HepG2 (cell line): Measurements from ENCODE around the gene ZNF607. TPM values are rescaled to one million over a fixed set of nuclear protein-coding genes. Genes with fewer than 3 reads are reported as not detected.

Experiments
- ARID4A ChIP-seq: sonication (generic); formaldehyde crosslinking; IDR thresholded peaks from 2 replicates; pipeline ENCODE4 v1.5.0; 2020; ENCODE audit warnings: mild to moderate bottlenecking, missing genetic modification reagents, borderline replicate concordance
- ATAD3A ChIP-seq: sonication (generic); formaldehyde crosslinking; IDR thresholded peaks from 2 replicates; pipeline ENCODE4 v1.4.0; 2020; ENCODE audit warnings: missing genetic modification reagents
- IRF1 ChIP-seq: sonication (generic); formaldehyde crosslinking; IDR thresholded peaks from 2 replicates; pipeline ENCODE4 v1.4.0; 2020; ENCODE audit warnings: low read depth, mild to moderate bottlenecking, missing genetic modification reagents
- NFYC ChIP-seq: IDR thresholded peaks from 2 replicates; pipeline ENCODE4 v1.6.1; 2016; ENCODE audit warnings: missing genetic modification reagents, missing compliant biosample characterization
- PHB2 ChIP-seq: fragments of 450-650 bp; IDR thresholded peaks from 2 replicates; pipeline ENCODE4 v1.6.1; 2018; ENCODE audit not compliant: partially characterized antibody
- PITX1 ChIP-seq: sonication (generic); formaldehyde crosslinking; IDR thresholded peaks from 2 replicates; pipeline ENCODE4 v1.5.1; 2020; ENCODE audit warnings: mild to moderate bottlenecking, missing genetic modification reagents
- RARA ChIP-seq: IDR thresholded peaks from 2 replicates; pipeline ENCODE4 v1.6.1; 2016; ENCODE audit warnings: missing genetic modification reagents, missing compliant biosample characterization
- SAP130 ChIP-seq: IDR thresholded peaks from 2 replicates; pipeline ENCODE4 v1.6.1; 2016; ENCODE audit warnings: low read depth
- SP5 ChIP-seq: IDR thresholded peaks from 2 replicates; pipeline ENCODE4 v1.6.1; 2016; ENCODE audit warnings: low read depth, borderline replicate concordance
- ZBTB38 ChIP-seq: sonication (generic); formaldehyde crosslinking; IDR thresholded peaks from 2 replicates; pipeline ENCODE4 v1.5.1; 2020; ENCODE audit warnings: mild to moderate bottlenecking, missing genetic modification reagents
- ZBTB7A ChIP-seq: sonication (generic); formaldehyde crosslinking; IDR thresholded peaks from 2 replicates; pipeline ENCODE4 v1.8.0; 2022; ENCODE audit warnings: mild to moderate bottlenecking, missing genetic modification reagents
- ZNF329 ChIP-seq: sonication (generic); formaldehyde crosslinking; IDR thresholded peaks from 2 replicates; pipeline ENCODE4 v1.9.0; 2021; ENCODE audit warnings: low read depth, mild to moderate bottlenecking, missing genetic modification reagents
- ZNF383 ChIP-seq: sonication (generic); formaldehyde crosslinking; IDR thresholded peaks from 2 replicates; pipeline ENCODE4 v1.4.0; 2020; ENCODE audit warnings: missing genetic modification reagents, mild to moderate bottlenecking, borderline replicate concordance
- ZNF512B ChIP-seq: sonication (generic); formaldehyde crosslinking; IDR thresholded peaks from 2 replicates; pipeline ENCODE4 v1.5.1; 2020; ENCODE audit warnings: missing genetic modification reagents, mild to moderate bottlenecking, borderline replicate concordance
- ZNF552 ChIP-seq: sonication (generic); formaldehyde crosslinking; IDR thresholded peaks from 2 replicates; pipeline ENCODE4 v1.9.0; 2022; ENCODE audit warnings: missing genetic modification reagents, mild to moderate bottlenecking, borderline replicate concordance
- polyA plus RNA-seq, 8 experiments: library from polyadenylated mRNA; depleted of rRNA in 3 of 8; stranded (reverse) in 7 of 8; unstranded in 1 of 8; fragments of >200 nt; fragmentation: Illumina TruSeq in 4 of 8; extraction: Trizol in 4 of 8; gene quantifications; 2 replicates each; pipeline versions ENCODE4 v1.2.1 to v1.2.3, GENCODE V29; 2011 to 2016; ENCODE audit warnings: low read depth in 4 of 8, missing spikeins in 1 of 8, mixed read lengths in 1 of 8; ENCODE audit not compliant: insufficient read depth in 1 of 8
- total RNA-seq, 5 experiments: library from RNA; depleted of rRNA; stranded (reverse); fragments of >200 nt; fragmentation: Illumina TruSeq; extraction: Trizol; gene quantifications; 2 replicates each; pipeline ENCODE4 v1.2.3, GENCODE V29; 2016; ENCODE audit warnings: low read depth in 1 of 5
- TF ChIP-seq, protein P1 (sequence below): sonication (generic); formaldehyde crosslinking; IDR thresholded peaks from 2 replicates; pipeline ENCODE4 v1.5.0; 2020; ENCODE audit warnings: missing genetic modification reagents
- TF ChIP-seq, protein P2 (sequence below): IDR thresholded peaks from 2 replicates; pipeline ENCODE4 v1.6.1; 2016; ENCODE audit warnings: missing biosample characterization, missing genetic modification reagents, low read depth
- TF ChIP-seq, protein P3 (sequence below): sonication (generic); formaldehyde crosslinking; IDR thresholded peaks from 2 replicates; pipeline ENCODE4 v1.4.0; 2020; ENCODE audit warnings: missing genetic modification reagents

The ZNF607 gene
- total and polyA plus RNA-seq, 2 of the 13 experiments (the other 11 are each of a cell fraction or from before 2014, with no cell fraction given) = 3.8 to 8.3 TPM

GRCh38 chr19:37655689-37656371 is 63.7 kb downstream of the ZNF607 start (continued):
- TF ChIP-seq ZNF512B (CRISPR knock-in tag) (no peak), PITX1 (CRISPR knock-in tag) (peak; percentile 89), SAP130 (CRISPR knock-in tag) (peak; percentile 89), RARA (peak; percentile 40; the same call in 1 of the 2 replicates), ZNF329 (peak; percentile 82; the same call in 1 of the 2 replicates), ZNF383 (CRISPR knock-in tag) (peak; percentile 47; the same call in 1 of the 2 replicates), ZBTB38 (0 out of 2 replicates have a peak, but pooled peaks have one; percentile 17), PHB2 (no peak), SP5 (CRISPR knock-in tag) (peak; percentile 32; the same call in 1 of the 2 replicates), NFYC (CRISPR knock-in tag) (no peak), IRF1 (CRISPR knock-in tag) (no peak), ATAD3A (no peak), ARID4A (CRISPR knock-in tag) (peak; percentile 81), ZBTB7A (peak; percentile 87; the same call in 1 of the 2 replicates), ZNF552 (CRISPR knock-in tag) (peak; percentile 30; the same call in 1 of the 2 replicates)
- TF ChIP-seq, protein P1, sequence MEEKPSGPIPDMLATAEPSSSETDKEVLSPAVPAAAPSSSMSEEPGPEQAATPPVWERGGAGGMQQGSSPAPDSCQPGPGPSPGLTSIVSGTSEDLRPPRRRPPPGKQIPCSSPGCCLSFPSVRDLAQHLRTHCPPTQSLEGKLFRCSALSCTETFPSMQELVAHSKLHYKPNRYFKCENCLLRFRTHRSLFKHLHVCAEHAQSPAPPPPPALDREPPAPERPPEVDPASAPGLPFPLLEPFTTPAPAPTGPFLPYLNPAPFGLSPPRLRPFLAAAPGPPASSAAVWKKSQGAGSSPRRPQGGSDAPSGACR (CRISPR knock-in tag) = peak; percentile 94; the same call in 1 of the 2 replicates
- TF ChIP-seq, protein P2, sequence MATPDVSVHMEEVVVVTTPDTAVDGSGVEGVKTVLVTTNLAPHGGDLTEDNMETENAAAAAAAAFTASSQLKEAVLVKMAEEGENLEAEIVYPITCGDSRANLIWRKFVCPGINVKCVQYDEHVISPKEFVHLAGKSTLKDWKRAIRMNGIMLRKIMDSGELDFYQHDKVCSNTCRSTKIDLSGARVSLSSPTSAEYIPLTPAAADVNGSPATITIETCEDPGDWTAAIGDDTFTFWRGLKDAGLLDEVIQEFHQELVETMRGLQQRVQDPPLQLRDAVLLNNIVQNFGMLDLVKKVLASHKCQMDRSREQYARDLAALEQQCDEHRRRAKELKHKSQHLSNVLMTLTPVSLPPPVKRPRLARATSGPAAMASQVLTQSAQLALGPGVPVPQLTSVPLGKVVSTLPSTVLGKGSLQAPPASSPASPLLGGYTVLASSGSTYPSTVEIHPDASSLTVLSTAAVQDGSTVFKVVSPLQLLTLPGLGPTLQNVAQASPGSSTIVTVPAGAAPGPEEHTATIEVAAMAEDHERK (CRISPR knock-in tag) = 0 out of 2 replicates have a peak, but pooled peaks have one; percentile 45
- TF ChIP-seq, protein P3, sequence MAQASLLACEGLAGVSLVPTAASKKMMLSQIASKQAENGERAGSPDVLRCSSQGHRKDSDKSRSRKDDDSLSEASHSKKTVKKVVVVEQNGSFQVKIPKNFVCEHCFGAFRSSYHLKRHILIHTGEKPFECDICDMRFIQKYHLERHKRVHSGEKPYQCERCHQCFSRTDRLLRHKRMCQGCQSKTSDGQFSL (CRISPR knock-in tag) = no peak
